SK-N-SH treated with all-trans-retinoic acid at 6 μM for 48 hours (cell line): ENCODE results near the gene B3GLCT.
A peak's percentile ranks its signal among the peaks of the same experiment; 100 is the strongest.

ENCODE experiments used
- ATAC-seq: fragments of 200-7000 bp; cut with Tn5 transposase; 3 replicates; pipeline ENCODE4 v1.9.1; 2020; ENCODE audit warnings: mild to moderate bottlenecking, moderate library complexity
- ARNTL ChIP-seq: fragments of 450-650 bp; formaldehyde crosslinking; IDR thresholded peaks from 2 replicates; pipeline ENCODE4 v1.5.0; 2020; ENCODE audit warnings: low read depth, mild to moderate bottlenecking, moderate library complexity, borderline replicate concordance
- BACH2 ChIP-seq: fragments of 250-450 bp; sonication (Bioruptor Pico); IDR thresholded peaks from 2 replicates; pipeline ENCODE4 v1.9.0; 2021; ENCODE audit warnings: mild to moderate bottlenecking, borderline replicate concordance
- CSDC2 ChIP-seq: fragments of 250-450 bp; sonication (Bioruptor Pico); IDR thresholded peaks from 2 replicates; pipeline ENCODE4 v1.5.0; 2020; ENCODE audit warnings: mild to moderate bottlenecking, moderate library complexity
- CSRNP3 ChIP-seq: fragments of 250-450 bp; sonication (Bioruptor Pico); IDR thresholded peaks from 2 replicates; pipeline ENCODE4 v1.5.1; 2021; ENCODE audit warnings: mild to moderate bottlenecking, moderate library complexity
- ESRRG ChIP-seq: fragments of 250-450 bp; sonication (Bioruptor Pico); IDR thresholded peaks from 2 replicates; pipeline ENCODE4 v1.6.1; 2021; ENCODE audit warnings: mild to moderate bottlenecking
- GLIS3 ChIP-seq: fragments of 250-450 bp; sonication (Bioruptor Pico); IDR thresholded peaks from 2 replicates; pipeline ENCODE4 v1.5.0; 2020; ENCODE audit warnings: mild to moderate bottlenecking, moderate library complexity
- ISL1 ChIP-seq: fragments of 250-450 bp; sonication (Bioruptor Pico); IDR thresholded peaks from 2 replicates; pipeline ENCODE4 v2.1.2; 2022; ENCODE audit warnings: mild to moderate bottlenecking, moderate library complexity
- OSR1 ChIP-seq: fragments of 250-450 bp; sonication (Bioruptor Pico); IDR thresholded peaks from 2 replicates; pipeline ENCODE4 v1.8.0; 2022; ENCODE audit warnings: moderate library complexity, mild to moderate bottlenecking, inconsistent platforms
- PPARA ChIP-seq: fragments of 250-450 bp; sonication (Bioruptor Pico); IDR thresholded peaks from 2 replicates; pipeline ENCODE4 v1.5.0; 2020; ENCODE audit warnings: mild to moderate bottlenecking, borderline replicate concordance
- TCF4 ChIP-seq: fragments of 250-450 bp; sonication (Bioruptor Pico); IDR thresholded peaks from 2 replicates; pipeline ENCODE4 v1.8.0; 2021; ENCODE audit warnings: mild to moderate bottlenecking, moderate library complexity, borderline replicate concordance
- TOX ChIP-seq: fragments of 250-450 bp; sonication (Bioruptor Pico); IDR thresholded peaks from 2 replicates; pipeline ENCODE4 v1.8.0; 2021; ENCODE audit warnings: mild to moderate bottlenecking, moderate library complexity, borderline replicate concordance
- ZC3H10 ChIP-seq: fragments of 250-450 bp; sonication (Bioruptor Pico); IDR thresholded peaks from 2 replicates; pipeline ENCODE4 v1.5.1; 2021; ENCODE audit warnings: mild to moderate bottlenecking, moderate library complexity
- ZFP3 ChIP-seq: fragments of 250-450 bp; sonication (Bioruptor Pico); IDR thresholded peaks from 2 replicates; pipeline ENCODE4 v1.5.0; 2020; ENCODE audit warnings: mild to moderate bottlenecking, moderate library complexity
- ZFP30 ChIP-seq: fragments of 450-650 bp; formaldehyde crosslinking; IDR thresholded peaks from 2 replicates; pipeline ENCODE4 v1.5.0; 2022; ENCODE audit warnings: mild to moderate bottlenecking, moderate library complexity
- ZNF70 ChIP-seq: fragments of 450-650 bp; formaldehyde crosslinking; IDR thresholded peaks from 2 replicates; pipeline ENCODE4 v1.5.0; 2020; ENCODE audit warnings: mild to moderate bottlenecking, moderate library complexity
- ZNF8 ChIP-seq: fragments of 450-650 bp; formaldehyde crosslinking; IDR thresholded peaks from 2 replicates; pipeline ENCODE4 v1.5.0; 2020; ENCODE audit warnings: mild to moderate bottlenecking, moderate library complexity
- TF ChIP-seq, protein P1 (sequence below): fragments of 250-450 bp; sonication (Bioruptor Pico); IDR thresholded peaks from 2 replicates; pipeline ENCODE4 v1.5.1; 2020; ENCODE audit warnings: low read depth, mild to moderate bottlenecking, moderate library complexity
- TF ChIP-seq, protein P2 (sequence below): fragments of 250-450 bp; sonication (Bioruptor Pico); IDR thresholded peaks from 2 replicates; pipeline ENCODE4 v1.5.0; 2020; ENCODE audit warnings: mild to moderate bottlenecking, moderate library complexity
- TF ChIP-seq, protein P3 (sequence below): fragments of 250-450 bp; sonication (Bioruptor Pico); IDR thresholded peaks from 2 replicates; pipeline ENCODE4 v1.8.0; 2020; ENCODE audit warnings: mild to moderate bottlenecking, moderate library complexity, borderline replicate concordance
- TF ChIP-seq, protein P4 (sequence below): fragments of 250-450 bp; sonication (Bioruptor Pico); IDR thresholded peaks from 2 replicates; pipeline ENCODE4 v1.8.0; 2021; ENCODE audit warnings: low read depth, mild to moderate bottlenecking, moderate library complexity, borderline replicate concordance

B3GLCT gene

GRCh38 chr13:31199849-31200636 lies at the start of gene B3GLCT:
B3GLCT (plus strand) TSS chr13:31199975; CDS start chr13:31200085, 110 bp downstream.
- ATAC-seq, result peak; percentile 91
- TF ChIP-seq ISL1, result no peak
- no peak for TF ChIP-seq ESRRG
- no peak for TF ChIP-seq CSRNP3 (CRISPR knock-in tag)
- TF ChIP-seq, protein P1, sequence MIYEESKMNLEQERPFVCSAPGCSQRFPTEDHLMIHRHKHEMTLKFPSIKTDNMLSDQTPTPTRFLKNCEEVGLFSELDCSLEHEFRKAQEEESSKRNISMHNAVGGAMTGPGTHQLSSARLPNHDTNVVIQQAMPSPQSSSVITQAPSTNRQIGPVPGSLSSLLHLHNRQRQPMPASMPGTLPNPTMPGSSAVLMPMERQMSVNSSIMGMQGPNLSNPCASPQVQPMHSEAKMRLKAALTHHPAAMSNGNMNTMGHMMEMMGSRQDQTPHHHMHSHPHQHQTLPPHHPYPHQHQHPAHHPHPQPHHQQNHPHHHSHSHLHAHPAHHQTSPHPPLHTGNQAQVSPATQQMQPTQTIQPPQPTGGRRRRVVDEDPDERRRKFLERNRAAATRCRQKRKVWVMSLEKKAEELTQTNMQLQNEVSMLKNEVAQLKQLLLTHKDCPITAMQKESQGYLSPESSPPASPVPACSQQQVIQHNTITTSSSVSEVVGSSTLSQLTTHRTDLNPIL, result no peak
- TF ChIP-seq, all 23 proteins: peak for 0

- ATAC-seq, result no peak
- TF ChIP-seq ZNF70 (CRISPR knock-in tag) (no peak), OSR1 (CRISPR knock-in tag) (no peak), TCF4 (CRISPR knock-in tag) (no peak), ESRRG (no peak)
- TF ChIP-seq, protein P2, sequence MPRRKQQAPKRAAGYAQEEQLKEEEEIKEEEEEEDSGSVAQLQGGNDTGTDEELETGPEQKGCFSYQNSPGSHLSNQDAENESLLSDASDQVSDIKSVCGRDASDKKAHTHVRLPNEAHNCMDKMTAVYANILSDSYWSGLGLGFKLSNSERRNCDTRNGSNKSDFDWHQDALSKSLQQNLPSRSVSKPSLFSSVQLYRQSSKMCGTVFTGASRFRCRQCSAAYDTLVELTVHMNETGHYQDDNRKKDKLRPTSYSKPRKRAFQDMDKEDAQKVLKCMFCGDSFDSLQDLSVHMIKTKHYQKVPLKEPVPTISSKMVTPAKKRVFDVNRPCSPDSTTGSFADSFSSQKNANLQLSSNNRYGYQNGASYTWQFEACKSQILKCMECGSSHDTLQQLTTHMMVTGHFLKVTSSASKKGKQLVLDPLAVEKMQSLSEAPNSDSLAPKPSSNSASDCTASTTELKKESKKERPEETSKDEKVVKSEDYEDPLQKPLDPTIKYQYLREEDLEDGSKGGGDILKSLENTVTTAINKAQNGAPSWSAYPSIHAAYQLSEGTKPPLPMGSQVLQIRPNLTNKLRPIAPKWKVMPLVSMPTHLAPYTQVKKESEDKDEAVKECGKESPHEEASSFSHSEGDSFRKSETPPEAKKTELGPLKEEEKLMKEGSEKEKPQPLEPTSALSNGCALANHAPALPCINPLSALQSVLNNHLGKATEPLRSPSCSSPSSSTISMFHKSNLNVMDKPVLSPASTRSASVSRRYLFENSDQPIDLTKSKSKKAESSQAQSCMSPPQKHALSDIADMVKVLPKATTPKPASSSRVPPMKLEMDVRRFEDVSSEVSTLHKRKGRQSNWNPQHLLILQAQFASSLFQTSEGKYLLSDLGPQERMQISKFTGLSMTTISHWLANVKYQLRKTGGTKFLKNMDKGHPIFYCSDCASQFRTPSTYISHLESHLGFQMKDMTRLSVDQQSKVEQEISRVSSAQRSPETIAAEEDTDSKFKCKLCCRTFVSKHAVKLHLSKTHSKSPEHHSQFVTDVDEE (CRISPR knock-in tag), result no peak
These were observed 49.3 kb upstream of the B3GLCT start for GRCh38 chr13:31150315-31150985.

GRCh38 chr13:31151837-31152236 lies 47.9 kb upstream of the B3GLCT start:
- TF ChIP-seq TCF4 (CRISPR knock-in tag) (no peak), CSDC2 (no peak), PPARA (CRISPR knock-in tag) (no peak), ZNF8 (no peak)
- ATAC-seq, result no peak

GRCh38 chr13:31154939-31155338 lies 44.8 kb upstream of the B3GLCT start:
- no peak for ATAC-seq
- TF ChIP-seq ZC3H10 (CRISPR knock-in tag) (no peak), CSDC2 (no peak), ARNTL (no peak), ZFP30 (no peak), ZNF70 (CRISPR knock-in tag) (no peak), TOX (no peak), PPARA (CRISPR knock-in tag) (no peak), OSR1 (CRISPR knock-in tag) (no peak), ESRRG (no peak), TCF4 (CRISPR knock-in tag) (no peak), BACH2 (CRISPR knock-in tag) (no peak), ISL1 (no peak), ZFP3 (no peak), GLIS3 (CRISPR knock-in tag) (no peak)
- TF ChIP-seq, protein P3, sequence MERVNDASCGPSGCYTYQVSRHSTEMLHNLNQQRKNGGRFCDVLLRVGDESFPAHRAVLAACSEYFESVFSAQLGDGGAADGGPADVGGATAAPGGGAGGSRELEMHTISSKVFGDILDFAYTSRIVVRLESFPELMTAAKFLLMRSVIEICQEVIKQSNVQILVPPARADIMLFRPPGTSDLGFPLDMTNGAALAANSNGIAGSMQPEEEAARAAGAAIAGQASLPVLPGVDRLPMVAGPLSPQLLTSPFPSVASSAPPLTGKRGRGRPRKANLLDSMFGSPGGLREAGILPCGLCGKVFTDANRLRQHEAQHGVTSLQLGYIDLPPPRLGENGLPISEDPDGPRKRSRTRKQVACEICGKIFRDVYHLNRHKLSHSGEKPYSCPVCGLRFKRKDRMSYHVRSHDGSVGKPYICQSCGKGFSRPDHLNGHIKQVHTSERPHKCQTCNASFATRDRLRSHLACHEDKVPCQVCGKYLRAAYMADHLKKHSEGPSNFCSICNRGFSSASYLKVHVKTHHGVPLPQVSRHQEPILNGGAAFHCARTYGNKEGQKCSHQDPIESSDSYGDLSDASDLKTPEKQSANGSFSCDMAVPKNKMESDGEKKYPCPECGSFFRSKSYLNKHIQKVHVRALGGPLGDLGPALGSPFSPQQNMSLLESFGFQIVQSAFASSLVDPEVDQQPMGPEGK, result no peak
- TF ChIP-seq, protein P4, sequence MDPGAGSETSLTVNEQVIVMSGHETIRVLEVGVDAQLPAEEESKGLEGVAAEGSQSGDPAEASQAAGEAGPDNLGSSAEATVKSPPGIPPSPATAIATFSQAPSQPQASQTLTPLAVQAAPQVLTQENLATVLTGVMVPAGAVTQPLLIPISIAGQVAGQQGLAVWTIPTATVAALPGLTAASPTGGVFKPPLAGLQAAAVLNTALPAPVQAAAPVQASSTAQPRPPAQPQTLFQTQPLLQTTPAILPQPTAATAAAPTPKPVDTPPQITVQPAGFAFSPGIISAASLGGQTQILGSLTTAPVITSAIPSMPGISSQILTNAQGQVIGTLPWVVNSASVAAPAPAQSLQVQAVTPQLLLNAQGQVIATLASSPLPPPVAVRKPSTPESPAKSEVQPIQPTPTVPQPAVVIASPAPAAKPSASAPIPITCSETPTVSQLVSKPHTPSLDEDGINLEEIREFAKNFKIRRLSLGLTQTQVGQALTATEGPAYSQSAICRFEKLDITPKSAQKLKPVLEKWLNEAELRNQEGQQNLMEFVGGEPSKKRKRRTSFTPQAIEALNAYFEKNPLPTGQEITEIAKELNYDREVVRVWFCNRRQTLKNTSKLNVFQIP (CRISPR knock-in tag), result no peak
- TF ChIP-seq, protein P1, result no peak
- TF ChIP-seq, protein P2 (CRISPR knock-in tag), result no peak
